AG08396 (cell line): ENCODE results near the gene PEX13.

Experiments
- DNase-seq: peaks from one replicate; pipeline ENCODE4 v3.0.0; 2012; ENCODE audit warnings: low spot score, mixed read lengths

Gene PEX13

DNA sequence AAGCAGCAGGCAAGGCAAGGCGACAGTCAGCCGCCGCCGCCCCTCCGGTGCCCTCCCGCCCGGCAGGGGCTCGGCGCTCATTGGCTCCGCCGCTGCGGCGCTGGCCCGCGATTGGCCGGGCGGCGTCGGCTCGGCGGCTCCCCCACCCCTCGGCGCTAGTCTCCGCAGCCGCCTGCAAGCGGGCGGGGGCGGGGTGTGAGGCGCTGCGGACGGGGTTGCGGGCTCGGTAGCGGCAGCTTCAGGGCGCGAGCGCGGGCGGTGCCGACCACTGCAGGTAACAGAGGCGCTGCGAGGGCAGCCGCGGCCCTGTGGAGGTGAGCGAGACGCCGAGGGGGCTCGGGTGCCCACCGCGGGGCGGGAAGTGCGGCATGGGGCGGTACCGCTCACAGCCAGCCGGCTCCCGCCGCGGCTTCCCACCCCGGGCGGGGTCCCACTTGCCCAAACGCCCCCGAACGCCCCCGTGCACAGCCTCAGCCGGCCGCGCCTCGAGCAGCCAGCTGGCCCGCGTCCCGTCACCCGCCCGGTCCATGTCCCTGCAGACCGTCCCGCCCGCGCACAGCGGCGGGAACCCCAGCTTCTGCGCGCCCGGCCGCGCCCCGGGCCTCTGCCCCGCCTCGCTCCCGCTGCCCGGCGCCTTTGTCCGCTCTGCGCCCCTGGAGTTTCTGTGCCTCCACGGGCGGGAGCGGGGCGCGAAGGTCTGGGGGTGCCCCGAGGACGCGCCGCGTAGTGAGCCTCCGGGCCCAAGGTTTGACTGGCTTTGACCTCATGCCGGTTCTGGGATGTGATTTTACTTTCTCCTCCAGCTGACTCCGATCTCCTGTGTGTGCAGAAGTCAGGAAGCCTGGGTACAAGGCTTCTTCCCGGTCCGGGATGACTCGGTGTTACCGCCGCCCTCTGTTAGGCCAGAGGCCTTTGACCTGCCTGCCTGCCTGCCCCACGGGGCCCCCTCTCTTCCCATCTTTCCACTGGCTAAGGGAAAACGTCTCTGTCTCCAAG, 48.5 kb downstream of the PEX13 start, which contains the start of gene SANBR:
Gene SANBR, plus strand, starts transcription at position 158 of the 996 bp plus-strand sequence. CDS start 4,480 bp downstream, outside the sequence.
- DNase-seq: peak; percentile 97

- no peak for DNase-seq
Observed at GRCh38 chr2:61074100-61074499, 56.6 kb downstream of the PEX13 start.

- no peak for DNase-seq
Observed at GRCh38 chr2:61085883-61086282, 68.4 kb downstream of the PEX13 start.

DNA sequence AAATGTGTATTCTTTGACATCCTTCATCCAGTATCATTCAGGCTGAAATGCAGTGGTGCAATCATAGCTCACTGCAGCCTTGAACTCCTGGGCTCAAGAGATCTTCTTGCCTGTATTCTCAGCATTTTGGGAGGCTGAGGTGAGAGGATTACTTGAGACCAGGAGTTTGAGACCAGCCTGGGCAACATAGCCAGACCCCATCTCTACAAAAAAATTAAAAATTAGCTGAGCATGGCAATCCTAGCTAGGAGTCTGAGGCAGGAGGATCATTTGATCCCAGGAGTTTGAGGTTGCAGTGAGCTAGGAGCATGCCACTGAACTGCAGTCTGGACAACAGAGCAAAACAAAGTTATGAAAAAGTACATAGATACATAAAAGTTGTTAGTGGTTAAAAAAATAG, 72.3 kb downstream of the PEX13 start:
- DNase-seq: no peak

DNA sequence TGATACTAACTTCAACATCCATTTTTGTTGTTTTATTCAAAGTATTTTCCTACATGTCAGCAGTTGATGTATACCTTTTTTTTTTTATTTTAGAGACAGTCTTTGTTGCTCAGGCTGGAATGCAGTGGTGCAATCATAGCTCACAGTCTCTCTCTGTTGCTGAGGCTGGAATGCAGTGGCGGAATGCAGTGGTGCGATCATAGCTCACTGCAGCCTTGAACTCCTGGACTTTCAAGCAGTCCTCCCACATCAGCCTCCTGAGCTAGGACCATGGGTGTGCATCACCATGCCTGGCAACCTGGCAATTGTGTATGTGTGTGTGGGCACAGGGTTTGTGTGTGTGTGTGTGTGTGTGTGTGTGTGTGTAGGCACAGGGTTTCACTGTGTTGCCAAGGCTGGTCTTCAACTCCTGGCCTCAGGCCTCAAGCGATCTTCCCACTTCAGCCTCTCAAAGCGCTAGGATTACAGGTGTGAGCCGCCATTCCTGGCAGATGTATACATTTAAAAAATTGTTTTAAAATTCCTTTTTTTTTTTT, 72.9 kb downstream of the PEX13 start:
- no peak for DNase-seq

DNA sequence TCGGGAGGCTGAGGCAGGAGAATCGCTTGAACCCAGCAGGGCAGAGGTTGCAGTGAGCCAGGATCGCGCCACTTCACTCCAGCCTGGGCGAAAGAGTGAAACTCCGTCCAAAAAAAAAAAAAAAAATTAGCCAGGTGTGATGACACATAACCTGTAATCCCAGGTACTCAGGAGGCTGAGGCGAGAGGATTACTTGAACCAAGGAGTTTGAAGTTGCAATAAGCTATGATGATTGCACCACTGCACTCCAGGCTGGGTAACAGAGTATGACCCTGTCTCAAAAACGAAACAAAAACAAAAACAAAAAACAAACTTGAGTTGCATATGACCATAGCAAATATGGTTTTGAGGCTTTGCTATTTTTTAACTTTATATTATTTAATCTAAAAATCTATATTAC, 74.0 kb downstream of the PEX13 start:
- no peak for DNase-seq

- DNase-seq: no peak
Observed at GRCh38 chr2:61096438-61096837, 78.9 kb downstream of the PEX13 start.

DNA sequence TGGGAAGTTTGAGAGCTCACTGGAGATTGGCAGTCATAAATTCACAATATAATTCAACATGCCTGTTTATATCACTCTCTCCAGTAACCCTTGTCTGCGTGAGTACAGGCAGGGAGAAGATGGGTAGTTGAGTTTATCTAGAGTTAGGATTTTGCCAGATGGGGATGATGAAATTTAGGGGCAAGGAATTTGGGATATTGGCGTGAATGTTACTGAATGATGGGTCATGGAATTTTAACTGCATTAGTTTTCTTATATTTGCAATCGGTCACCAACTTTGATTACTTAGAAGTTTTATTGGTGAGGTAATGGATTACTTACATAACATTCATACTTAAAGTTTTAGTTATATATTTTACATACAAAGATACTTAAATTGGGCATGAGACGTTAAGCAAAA, 83.3 kb downstream of the PEX13 start:
- no peak for DNase-seq
